CD4-positive, alpha-beta T cell treated with Interleukin-10 for 1 hour (primary cell): ENCODE results near the gene GRIN2D.
"Not testable (repeated sequence)": the region's sequence is repeated elsewhere in the genome, so short reads cannot be mapped to it uniquely, and the experiment has no call there.

Source experiments
- DNase-seq: peaks from one replicate; pipeline ENCODE4 v3.0.0-alpha.2; 2020

Gene GRIN2D

DNA sequence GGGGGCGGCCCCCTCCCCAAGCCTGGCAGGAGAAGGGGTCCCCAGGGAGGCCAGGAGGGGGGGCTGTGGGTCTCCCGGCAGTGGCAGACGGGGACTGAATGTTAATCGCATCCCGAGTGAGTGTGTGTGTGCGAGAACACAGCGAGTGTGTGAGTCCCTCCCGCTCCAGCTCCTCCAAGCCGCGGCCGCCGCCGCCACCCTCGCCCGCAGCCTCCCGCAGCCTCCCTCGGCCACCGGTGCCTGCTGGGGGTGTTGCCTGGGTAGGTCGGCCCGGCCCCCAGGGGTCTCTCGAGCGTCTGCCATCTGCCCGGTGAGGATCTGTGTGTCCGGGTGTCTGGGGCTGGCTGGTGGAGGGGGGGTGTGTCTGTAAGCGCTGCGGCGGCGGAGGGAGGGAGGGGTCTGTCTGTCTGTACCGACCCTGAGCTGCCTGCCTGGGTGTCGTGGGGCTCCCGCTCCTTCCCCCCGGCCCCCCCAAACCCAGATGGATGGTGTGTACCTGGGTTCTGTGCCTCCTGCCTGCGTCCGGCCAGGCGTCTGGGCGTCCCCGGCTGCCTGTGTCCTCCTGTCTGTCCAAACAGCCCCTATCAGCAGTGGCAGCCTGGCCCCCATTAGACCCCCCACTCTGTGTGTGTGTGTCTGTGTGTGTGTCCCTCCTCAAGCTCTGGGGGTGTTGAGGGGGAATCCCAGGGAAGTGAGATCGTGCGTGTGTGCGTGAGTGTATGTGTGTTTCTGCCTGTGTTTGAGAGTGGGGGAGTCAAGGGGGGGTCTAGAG is at the start of gene GRIN2D:
Gene GRIN2D (plus strand): TSS at position 110 of the 772 bp plus-strand sequence. CDS start 4,725 bp downstream, outside the sequence.
- peak; percentile 40 for DNase-seq

DNA sequence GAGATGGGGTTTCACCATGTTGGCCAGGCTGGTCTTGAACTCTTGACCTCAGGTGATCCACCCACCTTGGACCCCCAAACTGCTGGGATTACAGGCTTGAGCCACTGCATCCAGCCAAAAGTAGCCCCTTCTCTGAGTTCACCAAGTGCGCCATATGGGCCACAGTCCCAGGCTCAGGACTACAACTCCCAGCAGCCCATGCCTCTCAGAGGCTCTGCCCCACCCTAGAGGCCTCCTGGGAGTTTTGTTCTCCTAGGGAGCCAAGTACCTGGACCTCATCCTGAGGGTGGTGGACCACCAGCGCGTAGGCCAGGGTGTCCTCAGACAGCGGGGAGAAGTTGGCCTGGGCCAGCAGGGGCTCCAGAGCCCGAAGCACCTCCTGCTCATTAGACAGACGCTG is 48.6 kb upstream of the GRIN2D start:
- DNase-seq: no peak

DNA sequence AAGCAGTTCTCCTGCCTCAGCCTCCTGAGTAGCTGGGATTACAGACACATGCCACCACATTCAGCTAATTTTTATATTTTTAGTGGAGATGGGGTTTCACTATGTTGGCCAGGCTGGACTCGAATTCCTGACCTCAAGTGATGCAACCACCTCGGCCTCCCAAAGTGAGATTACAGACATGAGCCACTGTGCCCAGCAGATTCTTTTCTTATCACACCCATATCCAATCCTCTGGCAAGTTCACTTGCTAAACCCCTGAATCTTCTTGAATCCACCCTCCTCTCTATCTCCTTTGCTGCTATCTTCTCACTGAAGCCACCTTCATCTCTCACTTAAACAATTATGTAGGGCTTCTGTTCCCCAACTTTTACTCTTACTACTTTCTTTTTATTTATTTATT is 47.3 kb upstream of the GRIN2D start:
- no peak for DNase-seq

DNA sequence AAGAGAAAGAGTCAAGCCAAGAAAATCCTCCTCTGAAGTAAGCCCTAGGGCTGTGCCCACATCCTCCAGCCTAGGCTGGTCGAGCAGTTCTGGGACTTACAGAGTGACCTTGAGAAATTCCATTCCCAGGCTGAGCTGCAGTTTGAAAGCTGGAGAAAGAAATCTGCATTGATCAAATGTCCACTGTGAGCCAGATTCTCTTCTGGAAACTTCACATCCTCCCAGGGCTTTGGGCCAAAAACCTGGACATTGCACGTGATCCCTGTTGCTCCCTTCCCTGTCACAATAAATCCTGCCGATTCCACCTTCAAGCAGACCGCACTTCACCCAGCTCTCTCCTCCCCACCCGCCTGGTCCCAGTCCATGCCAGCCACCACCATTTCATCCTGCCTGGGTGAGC is 45.4 kb upstream of the GRIN2D start:
- no peak for DNase-seq

DNA sequence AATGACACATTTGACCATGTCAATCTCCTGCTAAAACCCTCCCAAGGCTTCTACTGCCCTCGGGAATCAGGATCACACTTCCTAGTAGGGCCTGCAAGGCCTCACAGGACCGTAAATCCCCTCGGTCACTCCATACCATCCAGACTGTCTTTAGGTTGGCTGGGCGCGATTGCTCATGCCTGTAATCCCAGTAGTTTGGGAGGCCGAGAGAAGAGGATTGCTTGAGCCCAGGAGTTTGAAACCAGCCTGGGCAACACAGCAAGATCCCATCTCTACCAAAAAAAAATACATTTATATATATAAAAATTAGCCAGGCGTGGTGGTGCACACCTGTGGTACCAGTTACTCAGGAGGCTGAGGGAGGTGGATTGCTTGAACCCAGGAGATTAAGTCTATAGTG is 44.7 kb upstream of the GRIN2D start:
- DNase-seq: no peak

DNA sequence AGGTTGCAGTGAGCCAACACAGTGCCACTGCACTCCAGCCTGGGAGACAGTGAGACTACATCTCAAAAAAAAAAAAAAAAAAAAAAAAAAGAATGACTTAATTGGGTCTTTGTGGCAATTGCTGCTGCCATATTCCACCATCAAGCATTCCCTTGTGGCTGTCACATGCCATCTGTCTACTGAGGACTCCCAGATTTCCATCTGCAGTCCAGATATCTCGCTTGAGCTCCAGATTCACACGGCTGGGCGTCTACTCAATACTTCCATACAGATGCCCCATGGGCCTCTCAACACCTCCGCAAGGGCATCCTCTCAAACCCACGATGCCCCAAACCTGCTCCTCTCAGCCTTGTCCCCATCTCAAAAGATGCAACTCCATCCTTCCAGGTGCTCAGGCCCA is 42.6 kb upstream of the GRIN2D start:
- no peak for DNase-seq

DNA sequence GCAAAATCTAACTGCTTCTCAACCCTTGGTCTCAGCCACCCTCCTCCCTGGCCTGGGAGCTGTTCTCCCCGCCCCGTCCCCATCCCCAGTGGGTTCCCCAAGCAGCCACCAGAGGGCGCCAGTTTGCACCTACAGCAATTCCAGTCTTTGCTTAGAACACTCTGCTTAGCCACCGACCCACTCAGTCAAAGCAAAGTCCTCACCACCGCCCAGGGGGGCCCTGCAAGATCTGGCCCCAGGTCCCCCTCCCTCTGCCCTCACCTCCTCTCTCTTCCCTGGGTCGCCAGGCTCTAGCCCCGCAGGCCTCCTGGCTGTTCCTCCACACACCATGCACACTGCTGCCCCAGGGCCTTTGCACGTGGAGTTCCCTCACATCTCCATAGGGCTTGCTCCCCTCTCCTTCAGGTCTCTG is 42.1 kb upstream of the GRIN2D start:
- peak; percentile 82 for DNase-seq

DNA sequence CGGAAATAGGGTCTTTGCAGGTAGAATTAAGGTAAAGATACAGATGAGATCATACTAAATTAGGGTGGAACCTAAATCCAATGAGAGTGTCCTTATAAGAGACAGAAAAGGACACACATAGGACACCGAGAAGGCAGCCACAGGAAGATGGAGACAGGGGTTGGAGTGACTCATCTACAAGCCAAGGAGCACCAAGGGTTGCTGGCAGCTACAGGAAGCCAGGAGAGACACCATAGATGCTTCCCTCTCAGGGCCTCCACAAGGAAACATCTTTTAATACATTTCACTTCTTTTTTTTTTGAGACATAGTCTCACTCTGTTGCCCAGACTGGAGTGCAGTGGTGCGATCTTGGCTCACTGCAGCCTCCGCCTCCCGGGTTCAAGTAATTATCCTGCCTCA is 39.8 kb upstream of the GRIN2D start:
- no peak for DNase-seq

DNA sequence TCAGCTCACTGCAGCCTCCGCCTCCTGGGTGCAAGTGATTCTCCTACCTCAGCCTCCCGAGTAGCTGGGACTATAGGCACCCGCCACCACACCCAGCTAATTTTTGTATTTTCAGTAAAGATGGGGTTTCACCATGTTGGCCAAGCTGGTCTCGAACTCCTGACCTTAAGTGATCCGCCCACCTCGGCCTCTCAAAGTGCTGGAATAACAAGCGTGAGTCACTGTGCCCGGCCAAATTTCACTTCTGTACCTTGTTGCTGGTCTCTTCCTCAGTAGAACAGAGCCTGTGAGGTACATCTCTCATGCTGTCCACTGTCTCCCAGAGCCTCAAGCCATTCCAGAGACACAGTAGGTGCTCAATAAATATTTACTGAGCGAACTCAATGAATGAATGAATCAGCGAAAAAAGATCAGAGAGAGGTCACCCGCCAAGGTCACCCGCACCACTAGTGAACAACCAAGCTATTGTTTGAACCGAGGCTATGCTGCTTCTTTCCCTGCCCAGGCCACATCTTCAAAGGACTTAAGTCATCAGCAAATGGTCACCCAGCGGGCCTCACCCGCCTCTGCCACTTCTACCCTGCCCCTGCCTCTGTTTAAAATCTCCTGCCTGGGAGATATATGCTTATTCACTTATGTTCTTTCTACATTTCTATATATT is 39.0 kb upstream of the GRIN2D start:
- no peak for DNase-seq

DNA sequence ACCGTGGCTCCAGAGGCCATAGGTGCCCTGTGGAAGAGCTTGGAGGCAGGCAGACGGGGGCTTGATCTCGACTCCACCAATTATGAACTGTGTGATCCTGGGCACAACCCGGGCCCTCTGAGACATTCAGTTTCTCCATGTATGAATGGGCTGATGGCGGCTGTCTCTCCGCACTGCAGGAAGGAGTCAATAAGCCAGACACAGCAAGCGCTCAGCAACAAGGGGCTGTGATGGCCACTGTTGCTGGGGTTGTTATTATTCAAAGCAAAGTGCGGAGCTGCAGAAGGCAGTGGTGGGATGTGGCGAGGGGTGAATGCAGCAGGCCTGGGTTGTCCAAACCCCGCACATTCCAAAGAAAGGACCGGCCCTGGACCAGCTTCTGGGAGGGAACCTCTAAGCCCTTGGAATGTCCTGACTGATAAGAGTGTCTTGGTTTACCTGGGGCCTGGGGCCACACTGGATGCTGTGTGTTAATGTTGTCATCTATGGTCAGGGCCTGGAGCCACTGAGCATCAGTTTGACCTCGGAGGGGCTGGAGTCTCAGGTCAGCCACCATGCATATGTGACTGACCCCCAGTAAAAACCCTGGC is 38.0 kb upstream of the GRIN2D start:
- no peak for DNase-seq

DNA sequence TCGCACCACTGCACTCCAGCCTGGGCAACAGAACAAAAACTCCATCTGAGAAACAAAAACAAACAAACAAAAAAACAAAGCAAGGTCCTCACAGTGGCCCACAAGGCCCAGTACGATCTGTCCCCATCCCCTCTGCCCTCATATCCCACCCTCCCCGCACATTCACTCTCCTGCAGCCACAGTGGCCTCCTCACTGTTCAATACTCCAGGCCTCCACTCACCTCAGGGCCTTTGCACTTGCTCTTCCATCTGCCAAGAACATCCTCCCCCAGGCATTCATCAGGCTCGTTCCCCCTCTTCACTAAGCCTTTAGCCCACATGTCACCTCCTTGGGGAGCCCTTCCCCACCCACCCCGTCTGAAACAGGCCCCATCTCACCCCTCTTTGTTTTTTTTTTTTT is 34.3 kb upstream of the GRIN2D start:
- DNase-seq: no peak

DNA sequence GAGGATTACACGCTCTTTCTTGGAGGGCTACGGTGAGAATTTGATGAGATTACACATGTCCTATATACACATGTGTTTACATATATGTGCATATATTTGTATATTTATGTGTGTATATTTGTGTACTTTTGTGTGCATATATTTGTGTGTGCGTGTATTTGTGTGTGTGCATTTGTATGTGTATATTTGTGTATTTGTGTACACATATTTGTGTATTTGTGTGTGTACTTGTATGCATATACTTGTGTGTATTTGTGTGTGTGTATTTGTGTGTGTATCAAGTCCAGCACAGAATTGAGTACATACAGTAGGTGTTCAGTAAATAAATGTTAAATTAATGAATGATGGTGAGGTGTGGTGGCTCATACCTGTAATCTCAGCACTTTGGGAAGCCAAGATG is 31.6 kb upstream of the GRIN2D start:
- DNase-seq: no peak

DNA sequence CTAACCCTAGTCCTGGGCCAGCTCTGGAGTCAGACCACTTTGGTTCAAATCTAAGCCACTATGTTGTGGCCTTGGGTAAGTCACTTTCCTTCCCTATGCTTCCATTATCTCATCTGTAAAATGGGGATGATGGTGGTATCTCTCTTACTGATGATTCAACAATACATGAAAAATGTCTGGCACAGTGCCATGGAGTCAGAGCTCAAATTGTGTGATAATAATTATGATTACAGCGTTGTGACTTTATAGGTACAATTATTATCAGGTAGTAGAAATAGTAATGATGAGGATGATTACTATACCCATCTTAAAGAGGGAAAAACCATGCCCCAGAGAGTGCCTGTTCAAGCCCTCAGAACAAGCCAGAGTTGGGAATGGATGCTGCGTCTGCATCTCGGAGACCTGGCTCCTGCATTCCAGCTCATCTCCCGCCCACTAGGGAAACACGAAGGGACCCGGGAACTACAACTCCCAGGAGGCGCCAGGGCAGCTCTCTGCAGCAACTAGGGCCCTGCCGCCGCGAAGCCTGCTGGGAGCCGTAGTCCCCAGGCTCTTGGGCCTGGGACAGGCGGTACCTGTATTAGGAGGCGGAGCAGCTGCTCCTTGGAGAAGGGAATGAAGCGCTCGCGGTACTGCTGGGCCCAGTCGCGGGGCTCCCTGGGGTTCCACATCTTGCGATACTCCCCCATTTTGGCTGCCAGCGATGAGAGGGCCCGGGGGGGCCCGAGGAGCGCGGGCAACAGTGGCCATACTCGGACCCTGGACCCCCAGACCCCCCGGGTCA is 30.6 kb upstream of the GRIN2D start:
- peak; percentile 91 for DNase-seq

DNA sequence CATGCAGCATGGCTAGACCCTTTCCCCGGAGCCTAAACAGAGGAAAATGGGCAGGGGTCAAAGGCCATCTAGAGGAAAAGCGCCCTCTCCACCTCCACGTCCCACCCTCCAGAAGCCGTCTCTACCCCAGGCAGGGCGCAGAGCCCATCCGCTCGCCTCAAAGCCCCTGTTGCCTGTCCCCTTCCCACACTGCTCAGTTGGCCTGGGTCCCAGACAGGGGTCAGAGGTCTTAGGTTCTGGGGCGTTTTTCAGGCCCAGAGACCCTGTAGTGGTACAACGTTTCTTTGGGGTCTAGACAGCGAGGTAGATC is 30.0 kb upstream of the GRIN2D start:
- no peak for DNase-seq

DNA sequence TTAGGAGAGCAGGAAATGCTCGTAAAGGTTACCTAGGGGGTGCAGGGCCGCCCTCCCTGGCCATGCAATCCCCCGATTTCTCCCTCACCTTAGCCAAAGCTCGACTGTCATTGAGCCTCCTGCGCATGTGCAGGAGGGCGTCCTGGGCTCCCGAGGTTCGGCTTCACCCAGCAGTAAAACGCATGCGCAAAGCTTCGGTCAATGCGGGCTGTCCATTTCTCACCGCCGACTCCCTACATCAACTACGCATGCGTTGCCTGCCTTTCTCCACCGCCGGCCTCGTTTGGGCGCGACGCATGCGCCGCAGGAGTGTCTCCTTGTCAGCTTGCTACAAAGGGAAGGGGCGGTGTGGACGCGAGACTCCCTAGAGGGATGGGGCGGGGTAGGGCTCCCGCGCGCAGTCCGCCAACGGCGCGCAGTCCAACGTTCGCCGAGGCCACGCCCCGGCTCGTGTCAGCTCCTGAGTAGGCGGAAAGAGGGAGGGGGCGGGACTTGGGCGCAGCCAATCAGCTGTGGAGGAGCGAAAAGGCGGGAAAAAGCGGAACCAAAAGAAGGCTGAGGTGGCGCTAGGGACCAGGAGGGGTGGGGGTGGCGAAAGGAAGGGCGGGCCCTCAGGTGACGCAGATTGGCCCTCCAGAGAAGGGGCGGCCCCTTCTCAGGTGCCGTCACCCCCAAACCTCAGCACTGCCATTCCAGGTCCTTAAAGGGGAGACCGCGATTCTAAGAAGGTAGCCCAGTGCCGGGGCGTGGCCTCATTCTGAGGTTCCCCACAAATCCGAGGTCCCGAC is 29.5 kb upstream of the GRIN2D start, which contains the start of the genes SYNGR4 and TMEM143:
Gene SYNGR4 (plus strand): TSS at position 558 of the 788 bp plus-strand sequence. CDS start 1,476 bp downstream, outside the sequence.
Gene TMEM143 (minus strand): TSS at position 131 of the 788 bp plus-strand sequence. CDS start 20 bp downstream, at position 111.
- peak; percentile 99 for DNase-seq

DNA sequence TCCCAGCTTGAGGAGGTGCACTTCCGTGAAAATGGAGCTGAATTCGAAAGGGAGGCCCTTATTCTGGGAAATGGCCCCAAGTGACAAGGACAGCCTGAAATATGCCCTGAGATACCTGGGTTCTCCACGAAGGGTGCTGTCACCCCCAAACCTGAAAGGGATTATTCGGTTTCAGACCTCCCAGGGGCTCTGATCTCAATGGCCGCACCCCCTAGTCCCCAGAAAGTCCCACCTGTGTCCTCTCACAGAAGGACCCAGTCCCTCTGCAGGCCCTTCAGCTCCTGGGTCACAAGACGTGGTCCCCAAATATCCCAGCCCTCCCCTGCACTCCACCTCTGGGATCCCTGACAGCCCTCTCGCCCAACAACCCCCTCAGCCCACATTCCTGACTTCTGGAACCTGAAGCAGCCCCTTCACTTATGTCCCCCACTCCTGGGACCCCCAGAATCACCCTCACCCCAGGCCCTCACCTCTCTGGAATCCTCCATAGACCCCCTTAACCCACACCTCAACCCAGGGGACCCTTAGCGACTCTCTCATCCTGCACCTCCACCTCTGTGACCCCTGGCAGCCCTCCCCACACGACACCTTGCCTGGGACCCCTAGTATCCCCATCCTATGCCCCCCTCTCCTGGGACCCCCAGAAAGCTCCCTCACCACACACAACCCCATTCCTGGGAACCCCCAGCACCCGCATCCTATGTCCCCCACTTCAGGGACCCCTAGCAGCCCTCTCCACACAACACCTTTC is 28.7 kb upstream of the GRIN2D start:
- no peak for DNase-seq

DNA sequence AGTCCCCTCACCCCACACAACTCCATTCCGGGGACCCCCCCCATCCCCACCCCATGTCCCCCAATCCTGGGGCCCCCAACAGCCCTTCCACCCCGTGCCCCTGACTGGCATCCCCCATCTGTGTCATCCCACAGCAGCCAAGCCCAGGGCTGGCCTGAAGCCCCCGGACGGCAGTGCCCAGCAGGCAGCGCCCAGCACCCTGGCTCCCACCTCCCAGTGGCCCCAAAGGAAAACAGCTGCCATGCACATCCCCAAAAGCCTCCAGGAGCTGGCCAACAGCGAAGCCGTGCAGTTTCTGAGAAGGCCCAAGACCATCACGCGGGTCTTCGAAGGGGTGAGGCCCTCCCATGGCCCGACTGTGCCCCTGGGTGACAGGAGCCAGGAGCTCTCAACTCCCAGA is 27.9 kb upstream of the GRIN2D start:
- no peak for DNase-seq

DNA sequence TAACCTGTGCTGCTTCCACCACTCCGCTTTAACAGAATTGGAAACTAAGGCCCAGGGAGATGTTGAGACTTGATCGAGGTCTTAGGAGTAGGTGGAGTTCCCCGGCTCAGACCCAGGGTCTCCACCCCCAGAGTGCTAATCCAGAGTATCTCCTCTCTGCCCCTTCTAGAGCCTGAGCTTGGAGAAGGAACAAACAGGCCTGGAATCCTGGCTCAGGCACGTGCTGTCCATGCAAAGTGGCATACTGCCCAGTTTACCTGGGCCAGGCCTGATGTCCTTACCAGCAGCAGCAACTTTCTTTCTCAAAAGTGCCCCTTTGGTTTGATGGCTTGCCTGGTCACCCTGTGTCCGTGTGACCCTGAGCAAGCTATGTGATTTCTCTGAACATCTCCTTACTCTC is 25.6 kb upstream of the GRIN2D start:
- DNase-seq: no peak

DNA sequence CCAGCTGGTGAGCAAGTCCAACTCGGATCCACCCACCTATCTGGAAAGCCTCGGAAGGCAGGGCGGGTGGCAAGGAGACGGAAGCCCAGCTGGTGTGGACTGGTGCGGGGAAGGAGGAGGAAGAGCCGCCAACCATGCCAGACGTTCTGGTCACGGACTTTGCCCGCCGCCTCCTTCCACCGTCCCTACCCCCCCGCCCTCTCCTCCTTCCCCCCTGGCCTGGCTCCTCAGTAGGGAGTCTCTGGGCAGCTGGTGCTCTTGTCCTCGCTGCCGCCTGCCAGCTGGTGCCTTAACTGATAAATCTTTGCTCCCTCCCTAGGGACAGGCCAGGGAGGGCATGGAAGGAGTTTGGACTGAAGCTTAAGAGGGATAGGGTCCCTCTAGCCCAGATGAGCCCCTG is 24.5 kb upstream of the GRIN2D start:
- no peak for DNase-seq

DNA sequence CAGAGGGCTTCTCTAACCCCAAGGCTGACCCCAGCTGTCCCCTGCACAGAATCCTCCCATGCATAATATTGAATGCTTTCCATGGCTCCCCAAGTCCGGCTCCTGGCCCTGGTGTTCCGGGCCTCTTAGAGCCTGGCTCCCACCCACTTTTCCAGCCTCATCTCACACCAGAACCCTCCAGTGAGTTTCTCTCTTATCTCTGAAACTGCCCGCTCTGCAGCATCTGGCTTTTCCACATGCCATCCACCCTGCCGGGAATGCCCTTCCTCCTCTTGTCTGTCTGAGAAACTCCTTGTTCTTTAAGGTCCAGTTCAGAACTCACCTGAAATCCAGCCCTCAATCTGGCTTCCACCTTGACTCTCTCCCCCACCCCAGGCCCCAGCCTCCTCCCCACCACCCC is 22.5 kb upstream of the GRIN2D start:
- DNase-seq: no peak

DNA sequence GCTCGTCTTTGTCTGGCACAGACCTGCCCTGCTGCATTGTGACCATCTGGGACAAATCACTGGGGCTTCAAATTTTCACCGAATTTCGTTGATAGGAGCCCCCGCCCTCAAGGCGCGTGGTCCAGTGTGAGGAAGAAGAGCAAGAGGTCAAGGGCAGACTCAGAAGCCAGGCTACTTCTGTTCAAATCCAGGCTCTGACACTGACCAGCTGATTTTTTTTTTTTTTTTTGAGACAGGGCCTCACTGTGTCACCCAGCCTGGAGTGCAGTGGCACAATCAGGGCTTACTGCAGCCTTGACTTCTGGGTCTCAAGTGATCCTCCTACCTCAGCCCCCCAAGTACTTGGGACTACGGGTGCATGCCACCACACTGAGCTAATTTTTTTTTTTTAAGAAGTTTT is 22.1 kb upstream of the GRIN2D start:
- DNase-seq: no peak

DNA sequence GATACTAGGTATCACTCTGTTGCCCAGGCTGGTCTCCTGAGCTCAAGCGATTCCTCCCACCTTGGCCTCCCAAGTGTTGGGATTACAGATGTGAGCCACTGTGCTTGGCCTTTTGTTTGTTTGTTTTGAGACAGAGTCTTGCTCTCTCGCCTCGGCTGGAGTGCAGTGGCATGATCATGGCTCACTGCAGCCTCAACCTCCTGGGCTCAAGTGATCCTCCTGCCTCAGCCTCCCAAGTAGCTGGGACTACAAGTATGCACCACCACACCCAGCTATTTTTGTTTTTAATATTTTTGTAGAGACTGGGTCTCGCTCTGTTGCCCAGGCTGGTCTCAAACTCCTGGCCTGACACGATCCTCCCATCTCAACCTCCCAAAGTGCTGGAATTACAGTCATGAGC is 21.7 kb upstream of the GRIN2D start:
- DNase-seq: not testable (repeated sequence)
